HG03442 (cell line): Measurements from ENCODE around the gene C1R.
"Not testable (repeated sequence)": the region's sequence is repeated elsewhere in the genome, so short reads cannot be mapped to it uniquely, and the experiment has no call there.

Experiments used
- ATAC-seq: cut with Tn5 transposase; IDR thresholded peaks from one replicate; pipeline ENCODE4 v1.9.1; 2021; ENCODE audit warnings: mild to moderate bottlenecking, moderate library complexity; ENCODE audit not compliant: unreplicated experiment

Gene C1R

DNA sequence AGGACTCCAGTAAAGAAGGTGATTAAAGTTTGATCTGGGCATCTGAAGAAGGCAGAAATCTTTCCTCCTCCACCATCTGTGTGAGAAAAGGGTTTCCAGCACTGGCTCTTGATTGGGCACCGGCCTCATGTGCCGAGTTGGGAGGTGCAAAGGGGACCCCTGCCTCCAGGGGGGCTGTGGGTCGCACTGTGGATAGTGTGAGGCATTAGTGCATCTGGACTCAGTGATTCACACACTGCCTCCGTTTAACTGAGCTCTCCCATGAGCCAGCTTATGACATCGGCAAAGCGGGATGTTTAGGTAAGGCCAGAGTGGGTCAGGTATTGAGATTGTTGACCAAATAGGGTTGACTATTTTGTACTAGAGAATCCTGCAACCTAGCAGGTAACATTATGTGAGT, 22.9 kb downstream of the C1R start:
- no peak for ATAC-seq

DNA sequence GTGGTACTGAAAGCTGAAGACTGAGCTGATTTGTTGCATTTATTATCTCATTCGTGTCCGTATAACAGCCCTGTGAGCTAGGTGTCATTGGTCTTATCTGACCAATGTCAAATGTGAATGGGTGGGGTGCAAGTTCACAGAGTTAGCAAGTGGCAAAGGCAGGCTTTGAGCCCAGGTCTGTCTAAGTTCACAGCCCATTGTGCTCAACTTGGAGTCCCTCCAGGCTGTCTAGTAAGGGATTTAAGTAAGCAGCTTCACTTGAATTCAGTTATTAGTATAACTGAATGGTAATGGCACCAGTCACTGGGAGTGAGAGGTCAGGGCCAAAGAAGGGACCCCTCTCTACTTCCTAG, 23.3 kb downstream of the C1R start:
- no peak for ATAC-seq

DNA sequence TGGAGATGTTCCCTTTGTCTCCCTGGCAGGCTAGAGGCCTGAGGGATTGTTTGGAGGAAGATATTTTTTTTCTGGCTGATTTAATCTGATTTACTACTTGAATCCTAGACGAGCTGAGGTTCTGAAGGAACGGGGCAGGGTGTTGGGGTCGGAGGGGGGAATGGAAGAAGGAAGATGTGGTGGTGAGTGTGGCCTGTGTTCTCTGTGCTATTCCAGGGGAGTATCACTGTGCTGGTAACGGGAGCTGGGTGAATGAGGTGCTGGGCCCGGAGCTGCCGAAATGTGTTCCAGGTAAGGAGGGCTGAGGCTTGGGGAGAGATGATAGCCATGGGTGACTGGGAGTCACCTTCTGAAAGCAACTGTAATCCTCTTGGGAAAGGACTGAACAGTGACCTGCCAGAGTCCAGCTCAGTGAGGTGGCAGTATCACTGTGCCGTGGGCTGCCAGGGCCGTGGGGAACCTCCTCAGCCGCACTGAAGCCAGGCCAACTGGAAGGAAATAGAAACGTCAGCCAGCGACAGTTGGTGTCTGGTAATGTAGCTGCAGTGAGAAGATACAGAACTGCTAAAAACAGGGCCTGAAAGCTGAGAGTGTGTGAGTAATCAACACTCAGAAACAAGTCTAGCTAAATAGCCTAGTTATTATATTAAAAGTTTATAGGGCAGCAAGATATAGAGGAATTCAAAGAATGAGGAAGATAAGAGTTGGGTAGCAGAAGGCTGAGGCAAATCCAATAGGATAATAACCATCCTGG, 23.8 kb downstream of the C1R start:
- ATAC-seq, result no peak

DNA sequence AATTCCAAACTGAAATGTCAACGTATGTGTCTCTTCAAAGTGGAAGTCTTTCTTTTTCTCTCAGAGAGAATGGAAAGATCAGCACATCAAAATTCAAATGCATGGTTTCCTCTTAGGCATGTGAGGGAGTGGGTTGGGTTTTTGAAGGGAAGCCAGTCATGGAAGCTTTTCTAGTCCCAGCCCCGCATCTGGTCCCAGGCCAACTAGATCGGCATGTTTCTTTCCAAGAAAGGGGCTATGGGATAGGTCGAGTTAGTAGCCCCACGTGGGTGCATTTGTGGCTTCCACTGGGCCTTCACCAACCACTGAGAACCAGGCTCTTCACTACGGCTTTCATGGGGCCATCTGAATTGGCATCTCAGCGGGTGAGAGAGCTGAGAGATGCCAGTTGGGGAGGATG, 25.1 kb downstream of the C1R start:
- ATAC-seq, result no peak

DNA sequence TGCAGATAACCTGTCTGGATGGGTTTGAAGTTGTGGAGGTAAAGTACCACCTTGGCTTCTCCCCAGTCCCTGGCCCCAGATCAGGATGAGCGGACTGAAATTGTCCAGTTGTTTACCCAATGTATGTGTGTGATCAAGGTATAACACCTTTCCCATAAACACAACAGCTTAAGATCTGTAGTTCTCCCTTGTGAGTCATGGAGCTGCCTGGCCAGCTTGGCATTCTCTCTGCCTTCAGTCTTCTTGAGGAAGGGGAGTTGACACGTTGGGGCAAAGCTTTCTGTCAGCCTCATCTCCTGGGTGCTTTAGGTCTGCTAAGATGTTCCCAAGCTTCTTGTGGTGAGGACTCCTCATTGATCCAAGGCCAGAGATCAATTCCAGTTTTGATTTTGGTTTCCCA, 25.6 kb downstream of the C1R start:
- no peak for ATAC-seq

DNA sequence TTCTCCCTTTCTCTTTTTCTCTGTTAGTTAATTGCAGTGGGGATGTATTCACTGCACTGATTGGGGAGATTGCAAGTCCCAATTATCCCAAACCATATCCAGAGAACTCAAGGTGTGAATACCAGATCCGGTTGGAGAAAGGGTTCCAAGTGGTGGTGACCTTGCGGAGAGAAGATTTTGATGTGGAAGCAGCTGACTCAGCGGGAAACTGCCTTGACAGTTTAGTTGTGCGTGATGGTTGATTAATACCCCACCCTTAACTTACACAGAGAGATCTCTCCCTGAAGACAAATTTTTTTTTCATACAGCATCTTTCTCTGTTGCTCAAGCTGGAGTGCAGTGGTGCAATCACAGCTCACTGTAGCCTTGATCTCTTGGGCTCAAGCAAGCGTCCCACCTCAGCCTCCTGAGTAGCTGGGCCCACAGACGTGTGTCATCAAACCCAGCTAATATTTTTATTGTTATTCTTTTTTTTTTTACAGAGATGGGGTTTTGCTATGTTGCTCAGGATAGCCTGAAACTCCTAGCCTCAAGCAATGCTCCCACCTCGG, 27.1 kb downstream of the C1R start:
- no peak for ATAC-seq

DNA sequence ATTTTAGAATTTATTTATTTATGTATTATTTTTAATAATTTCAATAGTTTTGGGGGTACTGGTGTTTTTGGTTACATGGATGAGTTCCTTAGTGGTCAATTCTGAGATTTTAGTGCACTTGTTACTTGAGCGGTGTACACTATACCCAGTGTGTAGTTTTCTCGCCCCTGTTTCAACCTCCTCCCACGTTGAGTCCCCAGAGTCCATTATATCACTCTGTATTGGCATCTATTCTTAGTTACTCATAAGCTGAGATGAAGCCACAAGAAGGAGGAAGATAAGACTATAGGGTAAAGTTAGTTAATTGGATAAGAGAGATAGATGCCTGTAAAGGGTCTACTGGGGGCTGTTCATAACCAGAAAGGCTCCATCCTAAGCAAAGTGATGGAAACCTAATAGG, 27.7 kb downstream of the C1R start:
- ATAC-seq, result no peak

DNA sequence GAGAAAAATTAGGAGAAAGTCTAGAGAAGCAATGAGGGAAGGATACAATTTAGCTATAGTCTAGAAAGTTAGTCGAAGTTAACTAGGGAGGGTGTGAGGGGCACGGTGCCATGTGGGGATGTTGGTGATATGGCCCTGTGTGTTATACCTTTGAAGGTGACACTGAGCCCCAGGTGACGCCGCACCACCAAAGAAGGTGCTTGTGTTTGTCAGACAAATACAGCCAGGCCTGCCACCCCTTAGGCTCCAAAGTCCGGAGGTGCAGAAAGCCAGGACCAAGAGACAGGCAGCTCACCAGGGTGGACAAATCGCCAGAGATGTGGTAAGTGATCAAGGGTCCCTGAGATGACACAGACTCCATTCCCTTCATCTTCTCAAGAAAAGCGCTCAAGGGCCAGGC, 30.6 kb downstream of the C1R start:
- ATAC-seq, result no peak

DNA sequence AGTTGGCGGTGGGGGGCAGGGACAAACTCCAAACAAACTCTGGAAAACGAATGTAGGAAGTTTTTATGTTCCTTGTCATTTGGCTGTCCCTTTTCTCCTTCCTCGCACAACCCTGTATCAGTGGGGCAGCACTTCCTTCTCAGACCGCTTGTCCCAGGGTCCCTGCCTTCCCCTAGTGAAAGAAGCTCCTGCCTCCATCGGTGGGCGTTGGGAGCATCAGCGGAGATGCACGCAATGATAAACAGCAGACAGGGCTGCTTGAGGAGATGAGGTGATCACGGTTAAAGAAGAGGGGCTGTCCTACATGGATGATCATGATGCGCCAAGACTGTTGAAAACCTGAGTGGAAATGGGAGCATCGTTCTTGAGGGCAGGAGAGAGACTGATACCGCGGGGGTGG, 31.1 kb downstream of the C1R start:
- ATAC-seq, result no peak

DNA sequence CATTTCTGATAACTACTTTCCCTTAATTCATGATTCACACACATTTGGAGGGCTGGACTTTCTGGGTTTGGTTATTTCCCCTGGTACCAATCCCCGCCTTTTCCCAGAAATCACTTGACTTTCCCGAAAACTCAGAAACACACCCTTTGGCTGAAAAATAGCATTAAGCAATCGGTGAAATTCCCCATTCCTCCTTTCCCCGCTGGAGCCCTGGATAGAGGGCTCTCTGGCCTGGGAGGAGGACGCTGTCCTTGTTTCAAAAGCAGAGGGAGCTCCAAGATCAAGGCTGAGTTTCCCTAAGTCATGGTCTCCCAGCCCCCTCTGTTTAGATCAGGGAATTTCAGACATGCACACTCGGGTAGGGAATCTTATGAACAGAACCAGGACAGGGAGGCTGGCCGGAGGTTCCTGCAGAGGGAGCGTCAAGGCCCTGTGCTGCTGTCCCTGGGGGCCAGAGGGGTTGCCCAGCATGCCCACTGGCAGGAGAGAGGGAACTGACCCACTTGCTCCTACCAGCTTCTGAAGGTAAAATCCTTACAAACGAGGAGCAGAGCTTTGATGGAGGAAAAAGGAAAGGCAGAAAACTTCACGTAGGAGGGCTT, 31.8 kb downstream of the C1R start, which contains the start of gene C1S:
C1S (plus strand) TSS at position 366 of the 602 bp plus-strand sequence. CDS start 1,195 bp downstream, outside the sequence.
- ATAC-seq, result no peak

DNA sequence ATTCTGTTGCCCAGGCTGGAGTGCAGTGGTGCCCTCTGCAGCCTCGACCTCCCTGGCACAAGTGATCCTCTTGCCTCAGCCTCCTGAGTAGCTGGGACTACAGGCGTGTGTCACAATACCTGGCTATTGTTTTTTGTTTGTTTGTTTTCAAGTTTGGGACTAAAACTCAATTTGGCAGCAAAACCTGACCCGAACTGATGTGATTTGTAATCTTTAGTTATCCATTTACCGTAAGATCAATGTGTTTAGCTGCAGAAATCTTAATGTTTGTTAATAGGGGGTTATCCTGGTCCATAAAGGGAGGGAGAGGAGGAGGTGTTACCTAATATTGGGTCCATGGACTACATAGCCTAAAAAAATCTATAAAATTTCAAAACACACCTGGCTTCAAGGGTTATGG, 32.5 kb downstream of the C1R start:
- ATAC-seq, result no peak

DNA sequence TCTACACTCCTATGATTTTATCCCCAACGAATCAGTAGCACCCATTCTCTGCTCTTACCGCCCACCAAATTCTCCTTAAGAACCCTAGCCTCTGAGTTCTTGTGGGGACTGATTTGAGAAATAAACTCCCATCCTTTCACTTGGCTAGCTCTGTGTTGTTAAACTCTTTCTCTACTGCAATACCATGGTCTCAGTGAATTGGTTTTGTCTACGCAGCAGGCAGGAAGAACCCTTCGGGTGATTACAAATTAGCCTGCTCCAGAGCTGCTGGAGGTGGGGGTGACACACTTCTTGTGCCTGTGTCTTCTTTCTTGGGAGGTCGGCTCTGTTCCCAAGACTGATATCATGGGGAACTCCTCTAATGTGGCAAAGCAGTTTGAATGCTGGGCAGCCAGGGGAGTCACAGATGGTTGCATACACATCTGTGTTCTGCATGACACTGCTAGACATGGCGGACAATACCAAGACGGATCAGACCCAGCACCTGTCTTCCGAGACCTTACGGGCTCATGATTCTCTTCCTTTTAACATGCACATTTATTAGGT, 33.3 kb downstream of the C1R start:
- no peak for ATAC-seq

DNA sequence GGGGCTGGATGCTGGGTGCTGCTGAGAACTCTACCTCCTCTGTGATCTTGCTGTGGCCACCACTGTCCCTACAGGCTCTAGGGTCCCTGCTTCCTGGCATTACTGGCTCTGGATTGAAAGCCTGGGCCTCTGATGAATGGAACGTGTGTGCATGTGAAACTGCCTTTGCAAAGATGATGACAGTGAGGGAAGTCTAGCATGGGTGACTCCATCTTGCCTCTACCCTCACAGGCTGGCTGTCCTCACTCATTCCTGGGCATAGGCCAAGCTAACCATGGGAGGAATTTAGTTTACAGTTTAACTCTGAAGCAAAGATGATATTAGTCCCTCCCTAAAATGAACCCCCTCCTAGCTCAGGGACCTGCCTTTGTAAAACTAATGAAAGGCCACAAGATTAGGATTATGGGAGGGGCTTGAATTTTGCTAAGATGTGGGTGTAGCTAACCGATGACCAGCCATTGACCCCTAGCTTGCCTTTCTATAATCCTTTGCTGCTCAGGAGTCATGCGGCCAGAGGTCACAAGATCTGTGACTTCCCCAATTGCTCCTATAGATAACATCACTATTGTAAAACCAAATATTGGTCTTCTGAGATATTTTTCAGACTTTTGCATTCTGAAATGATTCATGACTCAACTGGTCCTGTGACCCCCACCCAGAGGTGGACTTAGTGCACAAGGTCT, 33.9 kb downstream of the C1R start:
- no peak for ATAC-seq

DNA sequence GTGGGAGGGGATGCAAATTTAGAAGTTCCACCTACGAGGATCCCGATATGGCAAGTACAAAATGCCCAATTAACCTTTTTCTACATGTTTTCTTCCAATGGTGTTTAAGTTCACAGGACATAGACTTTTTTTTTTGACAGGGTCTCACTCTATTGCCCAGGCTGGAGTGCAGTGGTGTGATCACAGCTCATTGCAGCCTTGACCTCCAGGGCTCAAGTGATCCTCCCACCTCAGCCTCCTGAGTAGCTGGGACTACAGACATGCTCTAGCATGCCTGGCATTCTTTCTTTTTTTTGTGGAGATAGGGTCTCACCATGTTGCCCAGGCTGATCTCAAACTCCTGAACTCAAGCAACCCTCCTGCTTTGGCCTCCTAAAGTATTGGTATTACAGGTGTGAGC, 36.5 kb downstream of the C1R start:
- ATAC-seq, result not testable (repeated sequence)

DNA sequence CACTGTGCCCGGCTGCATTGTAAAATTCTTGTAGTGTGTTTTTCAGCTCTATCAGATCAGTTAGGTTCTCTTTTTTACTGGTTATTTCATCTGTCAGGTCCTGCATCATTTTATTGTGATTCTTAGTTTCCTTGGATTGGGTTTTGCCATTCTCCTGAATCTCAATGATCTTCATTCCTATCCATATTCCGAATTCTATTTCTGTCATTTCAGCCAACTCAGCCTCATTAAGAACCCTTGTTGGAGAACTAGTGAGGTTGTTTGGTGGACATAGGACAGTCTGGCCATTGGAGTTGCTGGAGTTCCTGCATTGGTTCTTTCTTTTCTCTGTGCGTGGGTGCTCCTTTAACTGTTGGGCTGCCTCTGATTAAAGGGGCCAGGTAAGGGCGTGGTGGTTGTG, 37.3 kb downstream of the C1R start:
- no peak for ATAC-seq

DNA sequence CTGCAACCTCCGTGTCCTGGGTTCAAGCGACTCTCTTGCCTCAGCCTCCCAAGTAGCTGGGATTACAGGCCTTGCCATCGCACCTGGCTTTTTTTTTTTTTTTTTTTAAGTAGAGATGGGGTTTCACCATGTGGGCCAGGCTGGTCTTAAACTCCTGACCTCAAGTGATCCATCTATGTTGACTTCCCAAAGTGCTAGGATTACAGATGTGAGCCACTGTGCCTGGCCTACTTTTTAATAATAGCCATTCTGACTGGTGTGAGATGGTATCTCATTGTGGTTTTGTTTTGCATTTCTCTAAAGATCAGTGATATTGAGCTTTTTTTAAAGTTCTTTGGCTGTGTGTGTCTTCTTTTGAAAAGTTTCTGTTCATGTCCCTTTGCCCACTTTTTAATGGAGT, 42.3 kb downstream of the C1R start:
- ATAC-seq, result not testable (repeated sequence)

DNA sequence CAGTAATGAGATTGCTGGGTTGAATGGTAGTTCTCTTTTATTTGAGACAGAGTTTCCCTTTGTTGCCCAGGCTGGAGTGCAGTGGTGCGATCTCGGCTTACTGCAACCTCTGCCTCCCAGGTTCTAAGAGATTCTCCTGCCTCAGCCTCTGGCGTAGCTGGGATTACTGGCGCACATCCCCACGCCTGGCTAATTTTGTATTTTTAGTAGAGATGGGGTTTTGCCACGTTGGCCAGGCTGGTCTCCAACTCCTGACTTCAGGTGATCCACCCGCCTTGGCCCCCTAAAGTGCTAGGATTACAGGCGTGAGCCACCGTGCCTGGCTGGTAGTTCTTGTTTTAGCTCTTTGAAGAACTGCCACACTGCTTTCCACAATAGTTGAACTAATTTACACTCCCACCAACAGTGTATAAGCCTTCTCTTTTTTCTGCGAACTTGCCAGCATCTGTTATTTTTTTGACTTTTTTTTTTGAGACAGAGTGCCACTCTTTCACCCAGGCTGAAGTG, 42.7 kb downstream of the C1R start:
- not testable (repeated sequence) for ATAC-seq

DNA sequence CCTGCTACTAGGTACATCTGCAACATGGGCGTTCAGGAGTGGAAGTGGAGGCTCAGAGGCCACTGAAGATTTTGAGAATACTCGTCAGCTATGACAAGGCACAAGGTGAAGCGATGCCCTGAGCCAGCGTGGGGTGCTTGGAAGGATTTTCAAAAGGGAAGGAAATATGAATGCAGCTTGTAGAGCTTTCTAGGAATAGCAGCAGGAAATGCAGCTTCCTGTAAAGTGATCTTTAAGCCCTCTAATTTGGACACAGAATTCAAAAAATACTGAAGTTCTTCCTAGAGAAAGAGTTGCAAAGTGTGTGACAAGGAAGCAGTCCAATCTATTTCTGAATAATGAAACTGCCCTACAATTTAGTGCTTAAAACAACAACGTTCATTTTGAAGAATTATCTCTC, 44.9 kb downstream of the C1R start:
- ATAC-seq, result no peak

DNA sequence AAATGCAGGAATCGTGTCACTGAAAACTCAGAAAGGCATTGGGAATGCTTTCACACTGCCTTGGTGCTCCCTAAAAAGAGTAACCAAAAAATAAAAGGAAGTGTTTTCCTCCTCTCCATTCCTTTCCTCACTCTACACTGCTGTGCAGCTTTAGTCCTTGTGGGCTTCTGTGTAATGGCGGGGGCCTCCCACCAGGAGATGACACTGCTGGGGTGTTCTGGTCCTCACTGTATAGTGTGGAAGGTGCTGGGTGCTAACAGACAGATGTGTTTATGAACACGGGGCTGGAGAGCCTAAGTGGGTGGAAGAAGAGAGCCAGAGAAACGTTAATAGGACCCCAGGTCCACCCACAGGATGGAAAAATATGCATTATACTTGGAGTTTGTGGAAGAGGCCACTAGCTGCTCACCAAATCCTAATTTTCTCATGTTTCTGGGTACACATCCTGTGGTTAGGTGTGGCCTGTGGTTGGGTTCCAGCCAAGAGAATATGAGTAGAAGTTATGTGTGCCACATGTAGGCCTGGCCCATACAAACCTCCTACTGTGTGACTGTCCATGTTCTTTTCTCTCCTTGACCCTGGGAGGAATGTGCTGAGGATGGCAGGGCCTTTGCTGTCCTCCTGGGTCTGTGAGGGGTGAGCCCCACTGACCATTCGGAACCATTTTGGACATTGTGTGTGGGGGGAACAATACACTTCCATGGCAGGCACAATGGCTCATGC, 45.7 kb downstream of the C1R start:
- no peak for ATAC-seq

DNA sequence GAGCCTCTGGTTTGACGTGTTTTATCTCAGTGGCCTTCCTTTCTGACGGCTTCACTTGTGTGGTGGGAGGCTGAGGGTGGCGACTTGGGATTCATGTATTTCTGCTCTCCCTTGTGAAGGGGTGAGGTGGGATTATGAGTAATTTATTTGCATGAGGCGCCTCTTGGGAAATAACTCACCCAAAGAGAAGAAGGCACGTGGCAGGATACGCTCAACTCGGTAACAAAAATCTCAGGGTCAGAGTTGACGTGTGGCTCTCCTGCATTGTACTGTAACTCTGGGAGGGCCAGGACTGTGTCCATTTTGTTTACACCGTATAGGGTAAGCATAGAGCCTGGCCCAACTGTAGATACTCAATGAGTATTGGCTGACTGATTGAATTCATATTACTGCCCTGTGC, 46.3 kb downstream of the C1R start:
- ATAC-seq, result no peak

DNA sequence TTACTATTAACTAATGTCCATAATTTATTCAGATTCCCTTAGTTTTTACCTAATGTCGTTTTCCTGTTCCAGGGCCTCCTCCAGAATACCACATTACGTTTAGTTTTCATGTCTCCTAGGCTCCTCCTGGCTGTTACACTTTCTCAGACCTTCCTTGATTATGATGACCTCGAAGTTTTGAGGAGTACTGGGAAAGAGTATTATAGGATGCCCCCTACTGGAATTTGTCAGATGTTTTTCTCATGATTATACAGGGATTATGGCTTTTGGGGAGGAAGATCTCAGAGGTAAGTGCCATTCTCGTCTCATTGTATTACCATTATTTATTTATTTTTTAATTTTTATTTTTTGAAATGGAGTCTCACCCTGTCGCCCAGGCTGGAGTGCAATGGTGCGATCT, 49.4 kb downstream of the C1R start:
- ATAC-seq, result no peak
